Astrocyte of the cerebellum (primary cell): Measurements from ENCODE around the gene RPS17.
"Not testable (repeated sequence)": the region's sequence is repeated elsewhere in the genome, so short reads cannot be mapped to it uniquely, and the experiment has no call there.

Experiments used
- DNase-seq: peaks from one replicate; pipeline ENCODE4 v3.0.0-alpha.2; 2011; ENCODE audit warnings: low read depth
- H3K4me3 ChIP-seq: 2 replicates; pipeline ENCODE4 v1.5.1; 2011; ENCODE audit warnings: mild to moderate bottlenecking, low read depth, low read length, moderate library complexity
- CTCF ChIP-seq: IDR thresholded peaks from 2 replicates; pipeline ENCODE4 v1.5.1; 2012; ENCODE audit warnings: low read length, low read depth, moderate library complexity, mild to moderate bottlenecking; ENCODE audit errors: missing control alignments
- in situ Hi-C: cut with HindIII; loops from 2 replicates; pipeline ENCODE4 v1.10.0; 2017; ENCODE audit warnings: low sequenced_read_pairs

The RPS17 gene

DNA sequence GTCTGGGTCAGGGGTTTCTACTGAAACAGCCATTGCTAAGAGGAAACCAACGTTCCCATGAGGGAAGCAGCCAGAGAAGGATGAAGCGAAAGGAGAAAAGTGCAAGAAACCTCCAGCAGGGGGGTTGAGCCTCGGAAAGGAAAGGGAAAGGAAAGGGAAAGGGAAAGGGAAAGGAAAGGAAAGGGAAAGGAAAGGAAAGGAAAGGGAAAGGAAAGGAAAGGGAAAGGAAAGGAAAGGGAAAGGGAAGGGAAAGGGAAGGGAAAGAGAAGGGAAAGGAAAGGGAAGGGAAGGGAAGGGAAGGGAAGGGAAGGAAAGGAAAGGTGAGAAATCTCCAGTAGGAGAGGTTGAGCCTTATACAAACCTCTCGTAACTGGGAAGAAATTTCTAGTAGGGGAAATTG, 52.0 kb downstream of the RPS17 start:
- in situ Hi-C loops, DNase-seq, H3K4me3 ChIP-seq: not testable (repeated sequence)
- peak; percentile 20 for TF ChIP-seq CTCF

- H3K4me3 ChIP-seq, in situ Hi-C loops, DNase-seq: not testable (repeated sequence)
Measured at GRCh38 chr15:82487045-82487444, 53.2 kb downstream of the RPS17 start.
